UCSD-AML1 (cell line): Measurements from ENCODE around the gene AVP.
"Not testable (repeated sequence)": the region's sequence is repeated elsewhere in the genome, so short reads cannot be mapped to it uniquely, and the experiment has no call there.

Experiments
- DNase-seq: peaks from one replicate; lab custom pipeline; 2025; ENCODE audit not compliant: unreplicated experiment; lab: John Stamatoyannopoulos, UW

Gene AVP

GRCh38 chr20:3084283-3084985, at the start of gene AVP:
Gene AVP, minus strand, starts transcription at chr20:3084724. Its CDS starts 50 bp downstream, at chr20:3084674.
- DNase-seq: no peak

- DNase-seq: no peak
Observed at GRCh38 chr20:3134151-3134550, 49.6 kb upstream of the AVP start.

- no peak for DNase-seq
Observed at GRCh38 chr20:3133155-3133554, 48.6 kb upstream of the AVP start.

- no peak for DNase-seq
Observed at GRCh38 chr20:3130051-3130600, 45.6 kb upstream of the AVP start.

GRCh38 chr20:3129094-3129493, 44.6 kb upstream of the AVP start:
- no peak for DNase-seq

GRCh38 chr20:3128275-3128984, 43.9 kb upstream of the AVP start:
- DNase-seq: no peak

- DNase-seq: no peak
Observed at GRCh38 chr20:3126527-3126859, 42.0 kb upstream of the AVP start.

GRCh38 chr20:3125776-3126526, 41.4 kb upstream of the AVP start:
- not testable (repeated sequence) for DNase-seq

GRCh38 chr20:3124773-3125560, 40.4 kb upstream of the AVP start:
- not testable (repeated sequence) for DNase-seq

- DNase-seq: not testable (repeated sequence)
Observed at GRCh38 chr20:3124163-3124562, 39.6 kb upstream of the AVP start.

GRCh38 chr20:3123542-3123941, 39.0 kb upstream of the AVP start:
- no peak for DNase-seq

- no peak for DNase-seq
Observed at GRCh38 chr20:3121955-3122610, 37.6 kb upstream of the AVP start.

- no peak for DNase-seq
Observed at GRCh38 chr20:3121271-3121911, 36.9 kb upstream of the AVP start.

- DNase-seq: no peak
Observed at GRCh38 chr20:3119044-3119443, 34.5 kb upstream of the AVP start.

GRCh38 chr20:3117839-3118379, 33.4 kb upstream of the AVP start:
- DNase-seq: peak; percentile 28

GRCh38 chr20:3116341-3116740, 31.8 kb upstream of the AVP start:
- DNase-seq: no peak

- no peak for DNase-seq
Observed at GRCh38 chr20:3115190-3116107, 30.9 kb upstream of the AVP start.

GRCh38 chr20:3111995-3112394, 27.5 kb upstream of the AVP start:
- no peak for DNase-seq

GRCh38 chr20:3111507-3111906, 27.0 kb upstream of the AVP start:
- DNase-seq: no peak
